ENCODE data around the gene S100A9. TPM values are rescaled to one million over a fixed set of nuclear protein-coding genes. Genes with fewer than 3 reads are reported as not detected.

The S100A9 gene
- total RNA-seq, 1 experiment from 2014 or later: not detected

- H3K9me3 Mint-ChIP-seq: no peaks in the 10 kb centered on the region
- no peak overlapping the region for H3T11ph ChIP-seq (ENCODE audit: low read length)
- peaks cover 12% of the 10 kb centered on the region for H3K27me3 Mint-ChIP-seq (ENCODE audit: low read depth)
- no peak overlapping the region for H3K27ac ChIP-seq (ENCODE audit: insufficient read length, low read depth, low read length)
- H3K79me2 ChIP-seq (ENCODE audit: insufficient read depth, low read length): no peaks in the 10 kb centered on the region
- H3K9me3 ChIP-seq (ENCODE audit: control insufficient read depth, low read depth, low read length): no peaks in the 10 kb centered on the region
- no peak overlapping the region for H2BK20ac ChIP-seq (ENCODE audit: low read depth, low read length, poor library complexity, severe bottlenecking)
- peaks cover 0 to 2% of the 10 kb centered on the region in 2 experiments; a peak in 1 of 4 replicates for H3K4me1 Mint-ChIP-seq
- H2BK12ac ChIP-seq (ENCODE audit: insufficient read length, low read depth, low read length): no peak overlapping the region
- no peaks in the 10 kb centered on the region for H3K23me2 ChIP-seq (ENCODE audit: insufficient read length, low read depth, low read length, poor library complexity, severe bottlenecking)
- H2BK5ac ChIP-seq (ENCODE audit: insufficient read length, low read length): no peak overlapping the region
- H2BK15ac ChIP-seq (ENCODE audit: low read depth, low read length): no peak overlapping the region
- no peak overlapping the region for H3K27ac Mint-ChIP-seq
- no peaks in the 10 kb centered on the region for H3K36me3 Mint-ChIP-seq (ENCODE audit: insufficient read depth in 1 of 3, low read depth in 3 of 3)
- WGBS (ENCODE audit: extremely low coverage, insufficient read length, low lambda C conversion rate): no CpG with 5 or more reads among the region's 3 CpGs
- H4K8ac ChIP-seq (replicated peaks; ENCODE audit: insufficient read length, low read depth, low read length): no peak overlapping the region
- no peaks in the 10 kb centered on the region for H3K27me3 ChIP-seq (ENCODE audit: insufficient read depth, low read length)
- no peaks in the 10 kb centered on the region for H3K4me1 ChIP-seq (ENCODE audit: insufficient read depth, low read length)
- no peak overlapping the region for H4K91ac ChIP-seq (ENCODE audit: insufficient read length, low read depth, low read length)
- H2AK5ac ChIP-seq (ENCODE audit: insufficient read length, low read length): no peak overlapping the region
- no peaks in the 10 kb centered on the region for H3K79me1 ChIP-seq (ENCODE audit: insufficient read depth, low read depth, low read length, poor library complexity, severe bottlenecking)
- DNase-seq: no peak
- H3K4me3 Mint-ChIP-seq: no peak overlapping the region
- H4K5ac ChIP-seq (ENCODE audit: insufficient read length, low read depth, low read length): no peak overlapping the region
- no peak overlapping the region for H3K56ac ChIP-seq (ENCODE audit: insufficient read length, low read depth, low read length)
- H3K14ac ChIP-seq (ENCODE audit: insufficient read depth, low read length): no peak overlapping the region
- no peak overlapping the region for H3K4me2 ChIP-seq (ENCODE audit: insufficient read depth, insufficient read length, low read length)
- TF ChIP-seq CTCF (conservative IDR thresholded peaks at IDR 0.05): no peak
- no peaks in the 10 kb centered on the region for H4K20me1 ChIP-seq (ENCODE audit: control insufficient read depth, insufficient read depth, insufficient read length)
- H2AFZ ChIP-seq (ENCODE audit: low read length): no peak overlapping the region
- H3K9ac ChIP-seq (ENCODE audit: extremely low read depth, insufficient read length, low read length): no peak overlapping the region
- H2BK120ac ChIP-seq (ENCODE audit: low read depth, low read length, poor library complexity, severe bottlenecking): no peak overlapping the region
- H3K18ac ChIP-seq (ENCODE audit: insufficient read length, low read depth, low read length): no peak overlapping the region
- H3K23ac ChIP-seq (ENCODE audit: insufficient read length, low read depth, low read length): no peak overlapping the region
- H3K4ac ChIP-seq (ENCODE audit: low read depth, low read length): no peak overlapping the region
Measured at GRCh38 chr1:153392822-153393221, 35.2 kb downstream of the S100A9 start.

Data from H9 (cell line).